Gastrocnemius medialis (tissue), 4 donors: ENCODE data around the gene FBLIM1.

ENCODE experiments used
- CTCF ChIP-seq, 5 experiments: fragments of 450-650 bp in 3 of 5; fragments of 200-600 bp in 2 of 5; sonication (generic) in 2 of 5; IDR thresholded peaks in 4 of 5; conservative IDR thresholded peaks in 1 of 5; 1 replicate in 4 of 5; 2 replicates in 1 of 5; pipeline ENCODE4 v1.5.1; 2016 to 2019; ENCODE audit warnings: antibody characterized with exemption in 5 of 5, mild to moderate bottlenecking in 3 of 5, moderate library complexity in 3 of 5
- POLR2A ChIP-seq, 2 donors: fragments of 450-650 bp; IDR thresholded peaks; one replicate each; pipeline ENCODE4 v1.6.1; 2017; ENCODE audit warnings: antibody characterized with exemption in 2 of 2, mild to moderate bottlenecking in 2 of 2, moderate library complexity in 2 of 2

DNA sequence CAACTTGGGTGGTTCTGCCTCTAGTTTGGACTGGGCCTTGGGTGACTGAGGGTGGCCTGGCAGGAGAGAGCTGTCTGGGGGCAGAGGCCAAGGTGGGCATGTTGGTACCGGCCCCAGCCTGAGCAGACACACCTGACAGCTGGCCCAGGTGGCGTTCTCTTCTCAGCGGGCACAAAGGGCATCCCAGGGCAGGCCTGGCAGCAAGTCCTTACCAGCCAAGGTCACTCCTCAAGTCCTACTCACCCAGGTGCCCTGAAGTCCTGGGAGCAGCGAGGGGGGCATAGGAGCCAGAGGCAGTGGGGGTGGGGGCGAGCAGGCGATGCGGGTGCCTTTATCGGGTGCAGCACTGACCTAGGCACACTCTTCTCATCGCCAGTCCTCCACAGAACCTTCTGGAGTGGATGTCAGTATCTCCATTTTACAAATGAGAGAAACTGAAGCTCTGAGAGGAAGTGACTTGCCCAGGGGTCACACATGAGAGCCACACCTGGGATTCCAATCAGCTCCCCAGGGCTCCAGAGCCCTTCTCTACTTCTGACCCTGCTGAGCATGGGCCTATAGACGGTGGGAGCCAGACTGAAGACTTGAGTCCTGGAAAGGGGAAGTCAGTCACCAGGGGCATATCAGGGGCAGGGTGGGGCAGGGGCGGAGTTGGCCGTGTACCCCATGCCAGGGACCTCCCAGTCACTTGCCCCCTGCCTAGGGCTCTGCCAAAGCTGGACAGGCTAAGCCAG is 23.1 kb upstream of the FBLIM1 start:
- TF ChIP-seq POLR2A (IDR thresholded peaks at IDR 0.05) = no peak
- no peak for TF ChIP-seq CTCF (IDR thresholded peaks at IDR 0.05 in 4 of 5, conservative IDR thresholded peaks at IDR 0.05 in 1 of 5)
